ENCODE measurements around the gene HTR2B. TPM values are rescaled to one million over a fixed set of nuclear protein-coding genes. Genes with fewer than 3 reads are reported as not detected.

The HTR2B gene
- total RNA-seq, 4 donors from 2014 or later, result 0.09 TPM; not detected in 3

GRCh38 chr2:231126123-231126522 is 1.3 kb upstream of the HTR2B start:
- H3K9me3 ChIP-seq, result no peaks in the 10 kb centered on the region
- no peaks in the 10 kb centered on the region for H3K27me3 ChIP-seq
- in situ Hi-C loops (cut with MboI; ENCODE audit: low sequenced_read_pairs in 4 of 4) (no loop called here), intact Hi-C loops (cut with DNase I; ENCODE audit: low total_unique reads) (no loop called here)
- no peaks in the 10 kb centered on the region for H3K36me3 ChIP-seq
- TF ChIP-seq POLR2A (IDR thresholded peaks at IDR 0.05) (no peak), CTCF (IDR thresholded peaks at IDR 0.05 in 4 of 5, conservative IDR thresholded peaks at IDR 0.05 in 1 of 5) (no peak)
- H3K27ac ChIP-seq, result no peak overlapping the region
- peaks cover 0 to 37% of the 10 kb centered on the region in 2 donors for H3K4me1 ChIP-seq
- H3K4me3 ChIP-seq, result no peak overlapping the region
- no peak for DNase-seq
- no peak for ATAC-seq

- no peak for ATAC-seq
Observed at GRCh38 chr2:231123362-231123898, 1.4 kb downstream of the HTR2B start.

GRCh38 chr2:231118614-231118942 is 6.3 kb downstream of the HTR2B start:
- no peak for DNase-seq
- H3K36me3 ChIP-seq, result peaks cover 0 to 5% of the 10 kb centered on the region in 2 donors
- H3K4me1 ChIP-seq, result peaks cover 17 to 24% of the 10 kb centered on the region in 2 donors
- no peak overlapping the region for H3K4me3 ChIP-seq
- intact Hi-C loops (cut with DNase I; ENCODE audit: low total_unique reads), result no loop called here
- no peaks in the 10 kb centered on the region for H3K27me3 ChIP-seq
- no peaks in the 10 kb centered on the region for H3K9me3 ChIP-seq
- TF ChIP-seq CTCF (IDR thresholded peaks at IDR 0.05 in 4 of 5, conservative IDR thresholded peaks at IDR 0.05 in 1 of 5) (no peak), POLR2A (IDR thresholded peaks at IDR 0.05) (no peak)
- in situ Hi-C loops (cut with MboI; ENCODE audit: low sequenced_read_pairs in 4 of 4), result loop anchor here in 3 of 4 donors (25.0 kb wide), 3 partner anchors 294 to 344 kb away; partner anchors contain the start of gene NCL (in 1 of the 3)
- no peak overlapping the region for H3K27ac ChIP-seq
- ATAC-seq, result no peak

More at GRCh38 chr2:231123362-231123898, 1.4 kb downstream of the HTR2B start:
- Histone ChIP-seq H3K27ac (no peak overlapping the region), H3K4me3 (no peak overlapping the region), H3K4me1 (peaks cover 0 to 27% of the 10 kb centered on the region in 2 donors), H3K36me3 (no peaks in the 10 kb centered on the region), H3K27me3 (no peaks in the 10 kb centered on the region), H3K9me3 (no peaks in the 10 kb centered on the region)
- no peak for DNase-seq
- in situ Hi-C loops (cut with MboI; ENCODE audit: low sequenced_read_pairs in 4 of 4), result loop anchor here in 3 of 4 donors (25.0 kb wide), 3 partner anchors 289 to 339 kb away; partner anchors contain the start of gene NCL (in 1 of the 3)
- TF ChIP-seq POLR2A (IDR thresholded peaks at IDR 0.05), result no peak
- no peak for TF ChIP-seq CTCF (IDR thresholded peaks at IDR 0.05 in 4 of 5, conservative IDR thresholded peaks at IDR 0.05 in 1 of 5)
- intact Hi-C loops (cut with DNase I; ENCODE audit: low total_unique reads), result no loop called here

GRCh38 chr2:231117922-231118613 is 6.8 kb downstream of the HTR2B start:
- Histone ChIP-seq H3K27me3 (no peaks in the 10 kb centered on the region), H3K36me3 (peaks cover 0 to 7% of the 10 kb centered on the region in 2 donors), H3K27ac (no peak overlapping the region), H3K4me1 (peaks cover 17 to 18% of the 10 kb centered on the region in 2 donors), H3K9me3 (no peaks in the 10 kb centered on the region), H3K4me3 (no peak overlapping the region)
- no peak for DNase-seq
- no peak for TF ChIP-seq CTCF (IDR thresholded peaks at IDR 0.05 in 4 of 5, conservative IDR thresholded peaks at IDR 0.05 in 1 of 5)
- TF ChIP-seq POLR2A (IDR thresholded peaks at IDR 0.05), result no peak
- intact Hi-C loops (cut with DNase I; ENCODE audit: low total_unique reads), result no loop called here
- ATAC-seq, result no peak
- in situ Hi-C loops (cut with MboI; ENCODE audit: low sequenced_read_pairs in 4 of 4), result loop anchor here in 3 of 4 donors (25.0 kb wide), 3 partner anchors 294 to 344 kb away; partner anchors contain the start of gene NCL (in 1 of the 3)

Data from gastrocnemius medialis (tissue), 4 donors.